ENCODE results near the gene KRT86.
"Not testable (repeated sequence)": the region's sequence is repeated elsewhere in the genome, so short reads cannot be mapped to it uniquely, and the experiment has no call there.

The KRT86 gene

DNA sequence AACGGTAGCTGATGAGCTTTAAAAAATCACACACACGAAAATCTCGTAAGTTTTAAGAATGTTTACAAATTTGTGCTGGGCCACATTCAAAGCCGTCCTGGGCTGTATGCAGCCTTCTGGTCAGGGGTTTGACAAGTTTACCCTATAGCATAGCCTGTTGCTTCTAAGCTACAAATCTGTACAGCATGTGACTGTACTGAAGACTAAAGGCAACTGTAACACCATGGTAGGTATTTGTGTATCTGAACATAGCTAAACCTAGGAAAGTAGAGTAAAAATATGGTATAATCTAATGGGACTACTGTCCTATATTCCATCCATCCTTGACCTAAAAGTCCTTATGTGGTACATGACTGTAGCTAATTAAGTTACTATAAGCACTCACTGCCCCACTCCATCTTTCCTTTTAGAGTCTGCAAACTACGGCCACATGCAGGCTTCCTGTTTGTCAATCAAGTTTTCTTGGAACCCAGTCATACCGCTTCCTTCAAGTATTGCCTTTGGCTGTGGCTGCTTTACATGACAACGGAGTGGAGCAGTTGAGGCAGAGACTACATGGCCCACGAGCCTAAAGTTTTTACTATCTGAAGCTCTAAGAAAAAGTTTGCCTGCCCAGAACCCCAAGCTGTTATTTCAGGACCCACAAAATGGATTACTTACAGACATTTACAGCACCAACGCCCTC is 22.9 kb upstream of the KRT86 start:
- DNase-seq (ENCODE audit: low read depth in 2 of 2), result no peak

DNA sequence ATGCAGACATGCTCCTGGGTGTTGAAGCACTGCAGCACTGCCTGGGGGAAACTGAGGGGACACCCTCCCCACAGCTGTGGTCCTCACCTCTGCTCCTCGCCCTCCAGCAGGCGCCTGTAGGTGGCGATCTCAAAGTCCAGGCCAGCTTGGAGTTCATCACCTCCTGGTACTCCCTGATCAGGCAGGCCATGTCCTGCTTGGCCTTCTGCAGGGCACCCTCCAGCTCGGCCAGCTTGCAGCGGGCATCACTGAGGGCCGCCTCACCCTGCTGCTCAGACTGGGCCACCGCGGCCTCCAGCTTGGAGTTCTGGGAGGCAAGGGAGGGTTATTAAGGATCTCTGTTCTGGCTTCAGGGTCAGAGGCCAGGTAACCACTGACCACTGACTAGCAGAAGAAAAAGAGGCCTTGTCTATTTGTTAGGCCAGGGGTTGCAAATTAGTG is 22.2 kb upstream of the KRT86 start:
- DNase-seq (ENCODE audit: low read depth in 2 of 2), result not testable (repeated sequence)

- DNase-seq (ENCODE audit: low read depth in 2 of 2), result no peak
Observed at GRCh38 chr12:52252728-52253343, 21.6 kb upstream of the KRT86 start.

GRCh38 chr12:52253391-52254179 is 20.9 kb upstream of the KRT86 start:
- DNase-seq (ENCODE audit: low read depth in 2 of 2), result no peak

GRCh38 chr12:52254180-52254964 is 20.1 kb upstream of the KRT86 start:
- no peak for DNase-seq (ENCODE audit: low read depth in 2 of 2)

GRCh38 chr12:52254965-52255751 is 19.3 kb upstream of the KRT86 start:
- DNase-seq (ENCODE audit: low read depth in 2 of 2), result no peak

- DNase-seq (ENCODE audit: low read depth in 2 of 2), result no peak
Observed at GRCh38 chr12:52255926-52256583, 18.4 kb upstream of the KRT86 start.

DNA sequence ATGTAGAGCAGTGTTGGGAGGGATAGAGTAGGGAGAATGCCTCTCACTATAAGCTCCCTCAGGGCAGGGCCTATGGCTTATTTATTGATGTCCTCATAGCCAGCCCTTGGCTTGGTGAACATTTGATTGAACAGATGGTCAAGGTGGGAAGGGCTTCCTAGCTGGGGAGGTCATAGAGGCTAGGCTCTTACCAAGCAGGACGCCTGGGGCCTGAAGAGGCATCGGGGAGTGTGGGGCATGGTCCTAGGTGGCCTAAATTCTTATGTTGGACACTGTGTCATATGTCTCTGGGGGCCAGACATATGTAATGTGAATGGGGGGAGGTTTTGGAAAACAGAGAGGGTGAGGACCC is 17.9 kb upstream of the KRT86 start:
- DNase-seq (ENCODE audit: low read depth in 2 of 2), result no peak

DNA sequence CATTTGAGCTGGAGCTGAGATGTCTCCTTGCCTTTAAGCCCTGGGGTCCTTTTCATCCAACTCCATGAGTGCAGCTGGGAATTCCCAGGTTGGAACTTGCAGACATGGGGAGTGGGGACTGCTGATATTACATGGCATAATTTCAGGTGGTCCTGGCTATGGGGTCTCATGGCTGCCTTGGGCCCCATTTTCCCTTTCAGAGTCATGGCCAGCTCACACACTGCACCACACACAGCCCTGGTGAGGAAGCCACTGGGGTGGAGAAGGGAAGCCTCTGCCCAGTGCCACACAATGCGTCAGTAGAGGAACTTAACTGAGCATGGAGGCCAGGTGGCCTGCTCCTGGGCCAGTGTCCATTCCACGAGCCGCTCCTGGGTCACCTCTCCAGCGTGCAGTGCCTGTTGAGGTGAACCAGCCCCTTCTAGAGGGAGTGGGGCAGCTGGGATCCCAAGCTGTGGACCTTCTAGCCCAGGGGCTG is 17.3 kb upstream of the KRT86 start:
- DNase-seq (ENCODE audit: low read depth in 2 of 2), result no peak

- DNase-seq (ENCODE audit: low read depth in 2 of 2), result not testable (repeated sequence)
Observed at GRCh38 chr12:52257922-52258321, 16.5 kb upstream of the KRT86 start.

DNA sequence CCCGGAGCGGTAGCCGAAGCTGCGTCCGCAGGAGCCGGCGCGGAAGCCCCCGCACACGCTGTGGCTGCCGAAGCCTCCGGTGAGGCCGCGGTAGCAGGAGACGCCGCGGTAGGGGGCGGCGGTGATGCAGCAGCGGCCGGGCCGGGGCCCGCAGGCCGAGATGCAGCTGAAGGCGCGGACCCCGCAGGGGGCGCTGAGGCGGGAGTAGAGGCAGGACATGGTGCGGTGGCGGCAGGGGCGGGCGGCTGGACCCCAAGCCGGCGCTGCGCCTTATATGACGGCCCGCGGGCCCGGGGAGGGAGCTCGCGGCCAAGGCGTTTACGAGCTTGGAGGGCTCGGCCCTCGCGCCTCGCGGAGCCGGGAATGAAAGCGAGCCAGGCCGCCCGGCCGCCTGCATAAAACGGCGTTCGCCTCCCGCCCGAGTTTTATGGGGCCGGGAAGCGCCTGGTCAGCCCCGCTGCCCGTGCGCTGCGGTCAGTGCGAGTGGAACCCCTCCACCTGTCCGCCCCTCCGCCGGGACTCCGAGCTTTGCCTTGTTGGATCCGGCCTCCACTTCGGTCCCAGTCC is 16.0 kb upstream of the KRT86 start:
- no peak for DNase-seq (ENCODE audit: low read depth in 2 of 2)

- no peak for DNase-seq (ENCODE audit: low read depth in 2 of 2)
Observed at GRCh38 chr12:52259657-52260243, 14.7 kb upstream of the KRT86 start.

DNA sequence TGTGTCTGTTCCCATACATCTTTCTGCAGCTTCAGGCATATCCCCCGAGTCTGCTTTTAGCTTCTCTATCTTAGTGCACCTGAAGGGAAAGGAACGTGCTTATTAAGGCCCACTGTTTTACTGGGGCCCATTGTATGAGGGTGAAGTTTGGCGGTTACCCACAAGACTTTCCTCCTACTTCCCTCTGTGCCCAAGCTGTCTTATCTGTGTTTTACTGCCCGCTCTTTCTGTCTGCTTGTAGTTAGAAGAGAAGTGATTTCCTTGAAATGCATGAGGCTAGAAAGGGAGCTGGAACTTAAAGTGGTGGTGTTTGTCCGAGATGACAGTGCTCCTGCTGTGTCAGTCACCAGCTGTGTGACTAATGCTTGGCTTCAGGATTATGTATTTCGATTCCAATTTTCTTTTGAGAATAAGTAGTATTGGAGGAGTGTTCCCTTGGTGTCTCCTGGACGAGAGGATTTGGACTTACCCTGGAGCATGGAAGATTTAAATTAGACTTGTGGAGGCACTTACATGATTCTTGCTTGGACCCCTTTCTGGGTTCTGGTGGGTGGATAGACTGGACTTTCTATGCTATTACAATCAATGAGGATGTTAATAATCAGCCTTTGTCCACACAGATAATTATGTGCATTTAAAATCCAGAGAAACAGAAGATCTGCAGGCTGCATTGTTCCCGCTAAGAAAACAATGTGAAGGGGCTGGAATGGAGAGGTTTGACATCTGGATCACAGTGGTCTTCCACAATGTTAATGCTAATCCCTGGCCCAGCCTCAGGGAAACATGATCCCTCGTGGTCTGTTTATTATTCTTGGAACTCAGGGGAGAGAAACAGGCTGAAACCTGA is 13.9 kb upstream of the KRT86 start:
- DNase-seq (ENCODE audit: low read depth in 2 of 2), result no peak

- no peak for DNase-seq (ENCODE audit: low read depth in 2 of 2)
Observed at GRCh38 chr12:52261208-52261484, 13.3 kb upstream of the KRT86 start.

GRCh38 chr12:52262286-52262685 is 12.2 kb upstream of the KRT86 start:
- DNase-seq (ENCODE audit: low read depth in 2 of 2), result no peak

DNA sequence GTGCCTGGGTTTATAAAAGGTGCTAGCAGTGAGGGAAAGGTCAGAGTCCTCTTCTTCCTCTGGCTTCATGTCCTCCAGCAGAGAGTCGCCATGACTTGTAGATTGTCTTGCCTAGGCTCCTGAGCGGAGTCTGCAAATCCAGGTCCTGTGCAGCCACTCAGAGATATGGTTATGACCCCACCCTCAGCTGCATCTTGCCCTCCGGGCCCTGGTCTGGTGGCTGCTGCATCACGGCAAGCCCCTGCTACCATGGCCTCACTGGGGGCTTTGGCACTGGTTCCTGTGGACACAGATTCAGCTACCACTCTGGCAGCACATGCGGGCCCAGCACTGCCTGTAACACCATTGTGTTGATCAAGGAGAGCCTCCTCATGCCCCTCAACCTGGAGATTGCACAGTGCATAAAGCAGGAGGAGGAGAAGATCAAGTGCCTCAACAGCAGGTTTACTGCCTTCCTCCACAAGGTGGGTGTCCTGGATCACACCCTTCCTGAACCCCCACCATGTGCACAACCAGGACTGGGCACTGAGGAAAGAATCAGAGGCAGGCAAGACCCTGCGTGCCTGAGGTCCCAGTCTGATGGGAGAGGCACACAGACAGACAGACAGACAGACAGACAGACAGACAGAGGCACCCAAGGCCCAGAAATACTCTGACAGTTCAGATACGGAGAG is 10.5 kb upstream of the KRT86 start:
- no peak for DNase-seq (ENCODE audit: low read depth in 2 of 2)

GRCh38 chr12:52264435-52264825 is 10.0 kb upstream of the KRT86 start:
- DNase-seq (ENCODE audit: low read depth in 2 of 2), result no peak

- DNase-seq (ENCODE audit: low read depth in 2 of 2), result no peak
Observed at GRCh38 chr12:52266514-52266913, 7.9 kb upstream of the KRT86 start.

DNA sequence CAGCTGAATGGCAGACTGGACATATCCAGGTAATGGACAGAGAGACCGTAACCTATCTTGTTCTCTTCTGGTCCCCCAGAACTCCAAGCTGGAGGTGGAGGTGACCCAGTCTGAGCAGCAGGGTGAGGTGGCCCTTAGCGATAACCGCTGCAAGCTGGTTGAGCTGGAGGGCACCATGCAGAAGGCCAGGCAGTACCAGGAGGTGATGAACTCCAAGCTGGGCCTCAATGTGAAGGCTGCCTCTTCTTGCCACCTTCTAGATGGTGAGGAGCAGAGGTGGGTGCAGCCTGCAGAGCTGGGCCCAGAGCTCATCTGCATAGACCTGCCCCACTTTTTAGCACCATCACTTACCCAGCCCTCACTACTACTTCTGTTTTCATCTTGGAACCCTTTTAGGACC is 7.2 kb upstream of the KRT86 start:
- DNase-seq (ENCODE audit: low read depth in 2 of 2), result no peak

All from stimulated activated CD4-positive, alpha-beta T cell treated with anti-CD3 and anti-CD28 coated beads, Interleukin-1b, Interleukin-23, amount 100 ng/mL, for 4 hours (primary cell).